ENCODE results near the gene VPS8. TPM values are rescaled to one million over a fixed set of nuclear protein-coding genes. Genes with fewer than 3 reads are reported as not detected.

VPS8 gene
- polyA plus RNA-seq, 1 donor from 2014 or later = 22.2 TPM

- Mint-ChIP-seq H3K36me3 (no peaks in the 10 kb centered on the region), H3K27ac (no peak overlapping the region), H3K4me3 (no peak overlapping the region), H3K4me1 (no peaks in the 10 kb centered on the region), H3K27me3 (peaks cover 20% of the 10 kb centered on the region), H3K9me3 (peaks cover 0 to 1% (median 0%) of the 10 kb centered on the region in 3 donors)
Observed at GRCh38 chr3:184796551-184796950, 15.4 kb upstream of the VPS8 start.

GRCh38 chr3:184796954-184797353, 15.0 kb upstream of the VPS8 start:
- H3K4me3 Mint-ChIP-seq = no peak overlapping the region
- H3K36me3 Mint-ChIP-seq = no peaks in the 10 kb centered on the region
- H3K27ac Mint-ChIP-seq = no peak overlapping the region
- H3K9me3 Mint-ChIP-seq = peaks cover 0 to 1% (median 0%) of the 10 kb centered on the region in 3 donors
- H3K4me1 Mint-ChIP-seq = no peaks in the 10 kb centered on the region
- peaks cover 22% of the 10 kb centered on the region for H3K27me3 Mint-ChIP-seq

GRCh38 chr3:184798120-184798519, 13.8 kb upstream of the VPS8 start:
- peaks cover 21% of the 10 kb centered on the region for H3K27me3 Mint-ChIP-seq
- no peak overlapping the region for H3K4me3 Mint-ChIP-seq

GRCh38 chr3:184800349-184800930, 11.5 kb upstream of the VPS8 start:
- Mint-ChIP-seq H3K27me3 (peaks cover 21% of the 10 kb centered on the region), H3K4me1 (peaks cover 0 to 4% (median 2%) of the 10 kb centered on the region in 3 donors), H3K36me3 (no peaks in the 10 kb centered on the region), H3K4me3 (no peak overlapping the region), H3K27ac (no peak overlapping the region), H3K9me3 (peaks cover 0 to 1% (median 0%) of the 10 kb centered on the region in 3 donors)

More at GRCh38 chr3:184798120-184798519, 13.8 kb upstream of the VPS8 start:
- Mint-ChIP-seq H3K4me1 (no peaks in the 10 kb centered on the region), H3K9me3 (peaks cover 0 to 1% (median 0%) of the 10 kb centered on the region in 3 donors), H3K27ac (no peak overlapping the region), H3K36me3 (no peaks in the 10 kb centered on the region)

- Mint-ChIP-seq H3K27ac (peak overlapping the region in 1 of 3 donors; percentile 48), H3K27me3 (peaks cover 21% of the 10 kb centered on the region), H3K4me3 (no peak overlapping the region), H3K9me3 (peaks cover 0 to 1% (median 0%) of the 10 kb centered on the region in 3 donors), H3K36me3 (no peaks in the 10 kb centered on the region), H3K4me1 (peaks cover 0 to 6% (median 2%) of the 10 kb centered on the region in 3 donors)
Observed at GRCh38 chr3:184801241-184801785, 10.7 kb upstream of the VPS8 start.

GRCh38 chr3:184802150-184802549, 9.8 kb upstream of the VPS8 start:
- peaks cover 0 to 6% (median 2%) of the 10 kb centered on the region in 3 donors for H3K4me1 Mint-ChIP-seq
- H3K36me3 Mint-ChIP-seq = no peaks in the 10 kb centered on the region
- no peak overlapping the region for H3K4me3 Mint-ChIP-seq
- peaks cover 18% of the 10 kb centered on the region for H3K27me3 Mint-ChIP-seq
- no peaks in the 10 kb centered on the region for H3K9me3 Mint-ChIP-seq
- H3K27ac Mint-ChIP-seq = no peak overlapping the region

GRCh38 chr3:184804801-184805200, 7.2 kb upstream of the VPS8 start:
- H3K27me3 Mint-ChIP-seq = peaks cover 10% of the 10 kb centered on the region
- H3K9me3 Mint-ChIP-seq = no peaks in the 10 kb centered on the region
- H3K36me3 Mint-ChIP-seq = no peaks in the 10 kb centered on the region
- no peak overlapping the region for H3K27ac Mint-ChIP-seq
- no peak overlapping the region for H3K4me3 Mint-ChIP-seq
- H3K4me1 Mint-ChIP-seq = peaks cover 0 to 6% (median 2%) of the 10 kb centered on the region in 3 donors

- Mint-ChIP-seq H3K9me3 (no peaks in the 10 kb centered on the region), H3K4me1 (peaks cover 0 to 6% (median 2%) of the 10 kb centered on the region in 3 donors), H3K36me3 (no peaks in the 10 kb centered on the region), H3K4me3 (peak overlapping the region in 1 of 4 donors; percentile 10), H3K27ac (no peak overlapping the region), H3K27me3 (peaks cover 7% of the 10 kb centered on the region)
Observed at GRCh38 chr3:184805351-184806038, 6.5 kb upstream of the VPS8 start.

- no peaks in the 10 kb centered on the region for H3K36me3 Mint-ChIP-seq
Observed at GRCh38 chr3:184806567-184807271, 5.2 kb upstream of the VPS8 start.

GRCh38 chr3:184807549-184807948, 4.4 kb upstream of the VPS8 start:
- H3K4me3 Mint-ChIP-seq = no peak overlapping the region
- no peak overlapping the region for H3K27ac Mint-ChIP-seq
- H3K9me3 Mint-ChIP-seq = no peaks in the 10 kb centered on the region
- H3K36me3 Mint-ChIP-seq = no peaks in the 10 kb centered on the region
- peaks cover 5 to 10% (median 6%) of the 10 kb centered on the region in 3 donors for H3K4me1 Mint-ChIP-seq
- H3K27me3 Mint-ChIP-seq = peaks cover 2% of the 10 kb centered on the region

More at GRCh38 chr3:184806567-184807271, 5.2 kb upstream of the VPS8 start:
- H3K4me3 Mint-ChIP-seq = no peak overlapping the region
- peaks cover under 1 to 6% (median 2%) of the 10 kb centered on the region in 3 donors for H3K4me1 Mint-ChIP-seq
- H3K27ac Mint-ChIP-seq = peak overlapping the region in 1 of 3 donors; percentile 40
- peaks cover 1% of the 10 kb centered on the region for H3K27me3 Mint-ChIP-seq
- H3K9me3 Mint-ChIP-seq = no peaks in the 10 kb centered on the region

- Mint-ChIP-seq H3K27ac (no peak overlapping the region), H3K4me1 (peaks cover 8 to 13% (median 9%) of the 10 kb centered on the region in 3 donors), H3K9me3 (no peaks in the 10 kb centered on the region), H3K4me3 (no peak overlapping the region), H3K36me3 (no peaks in the 10 kb centered on the region), H3K27me3 (peaks cover 1% of the 10 kb centered on the region)
Observed at GRCh38 chr3:184808021-184808420, 3.9 kb upstream of the VPS8 start.

GRCh38 chr3:184810146-184810545, 1.8 kb upstream of the VPS8 start:
- Mint-ChIP-seq H3K9me3 (no peaks in the 10 kb centered on the region), H3K36me3 (no peaks in the 10 kb centered on the region), H3K4me1 (peaks cover 17 to 23% (median 18%) of the 10 kb centered on the region in 3 donors), H3K27me3 (peaks cover 1% of the 10 kb centered on the region), H3K27ac (peak overlapping the region in 1 of 3 donors; percentile 22), H3K4me3 (peak overlapping the region in 1 of 4 donors; percentile 26)

- H3K4me3 Mint-ChIP-seq = peak overlapping the region in 1 of 4 donors; percentile 11
- H3K36me3 Mint-ChIP-seq = no peaks in the 10 kb centered on the region
- peak overlapping the region in 1 of 3 donors; percentile 22 for H3K27ac Mint-ChIP-seq
- H3K27me3 Mint-ChIP-seq = peaks cover 1% of the 10 kb centered on the region
- H3K9me3 Mint-ChIP-seq = no peaks in the 10 kb centered on the region
- H3K4me1 Mint-ChIP-seq = peaks cover 16 to 18% (median 17%) of the 10 kb centered on the region in 3 donors
Observed at GRCh38 chr3:184811034-184811433, 932 bp upstream of the VPS8 start.

GRCh38 chr3:184811663-184811998, 335 bp upstream of the VPS8 start:
- Mint-ChIP-seq H3K4me3 (peak overlapping the region; percentile 87 to 99 (median 96)), H3K27me3 (peaks cover 1% of the 10 kb centered on the region), H3K9me3 (no peaks in the 10 kb centered on the region), H3K4me1 (peaks cover 16 to 18% (median 17%) of the 10 kb centered on the region in 3 donors), H3K36me3 (peaks cover 2% of the 10 kb centered on the region), H3K27ac (peak overlapping the region; percentile 79 to 99 (median 97))

GRCh38 chr3:184812662-184813042, 686 bp downstream of the VPS8 start:
- Mint-ChIP-seq H3K36me3 (peaks cover 2% of the 10 kb centered on the region), H3K27me3 (peaks cover 1% of the 10 kb centered on the region), H3K27ac (peak overlapping the region; percentile 79 to 99 (median 97)), H3K4me3 (peak overlapping the region; percentile 87 to 99 (median 96)), H3K4me1 (peaks cover 16 to 18% (median 17%) of the 10 kb centered on the region in 3 donors), H3K9me3 (no peaks in the 10 kb centered on the region)
